ENCODE measurements around the gene DGAT2. TPM values are rescaled to one million over a fixed set of nuclear protein-coding genes. Genes with fewer than 3 reads are reported as not detected.
A peak's percentile ranks its signal among the peaks of the same experiment; 100 is the strongest.

DGAT2 gene
- total RNA-seq, 1 donor from 2014 or later = 26.2 TPM

DNA sequence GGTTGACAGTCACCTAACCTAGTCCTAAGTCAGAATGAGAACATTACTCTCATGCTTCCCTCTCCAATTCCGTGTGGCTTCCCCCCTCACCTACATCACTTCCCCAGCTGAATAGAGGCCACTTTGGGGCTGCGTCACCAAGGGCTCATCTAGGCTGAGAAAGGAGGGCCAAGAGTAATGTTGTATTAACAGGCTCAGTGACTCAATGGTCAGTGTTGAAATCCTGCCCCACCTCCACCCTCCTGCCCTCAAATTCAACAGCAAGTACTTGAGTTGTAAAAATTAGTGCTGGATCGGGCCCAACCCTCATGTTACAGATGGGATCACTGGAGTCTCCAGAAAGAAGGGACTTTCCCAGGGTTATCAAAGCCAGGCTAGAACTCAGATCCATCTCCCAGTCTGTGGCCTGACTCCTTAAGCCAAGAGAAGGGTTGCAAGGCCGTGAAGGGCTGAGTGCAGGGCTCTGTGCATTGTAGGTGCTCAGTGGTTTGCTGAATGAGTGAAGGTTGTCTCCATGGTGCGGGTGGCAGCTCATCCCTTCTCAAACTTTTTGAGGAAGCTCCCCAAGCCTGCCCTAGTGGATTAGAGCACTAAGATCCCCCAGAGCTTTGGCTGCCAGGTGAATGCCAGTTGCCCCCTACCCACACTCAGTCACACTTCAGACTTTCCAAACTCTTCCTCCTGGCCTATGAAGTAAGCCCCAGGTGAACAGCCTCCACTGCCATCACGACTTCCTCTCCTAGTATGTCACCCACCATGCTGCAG is 3.2 kb downstream of the DGAT2 start:
- Histone ChIP-seq H3K9me3 (no peaks in the 10 kb centered on the region), H3K4me3 (no peak overlapping the region), H3K27ac (no peak overlapping the region), H3K4me1 (peaks cover 9 to 13% of the 10 kb centered on the region in 2 donors), H3K27me3 (no peaks in the 10 kb centered on the region), H3K36me3 (no peaks in the 10 kb centered on the region)
- TF ChIP-seq, protein P1, sequence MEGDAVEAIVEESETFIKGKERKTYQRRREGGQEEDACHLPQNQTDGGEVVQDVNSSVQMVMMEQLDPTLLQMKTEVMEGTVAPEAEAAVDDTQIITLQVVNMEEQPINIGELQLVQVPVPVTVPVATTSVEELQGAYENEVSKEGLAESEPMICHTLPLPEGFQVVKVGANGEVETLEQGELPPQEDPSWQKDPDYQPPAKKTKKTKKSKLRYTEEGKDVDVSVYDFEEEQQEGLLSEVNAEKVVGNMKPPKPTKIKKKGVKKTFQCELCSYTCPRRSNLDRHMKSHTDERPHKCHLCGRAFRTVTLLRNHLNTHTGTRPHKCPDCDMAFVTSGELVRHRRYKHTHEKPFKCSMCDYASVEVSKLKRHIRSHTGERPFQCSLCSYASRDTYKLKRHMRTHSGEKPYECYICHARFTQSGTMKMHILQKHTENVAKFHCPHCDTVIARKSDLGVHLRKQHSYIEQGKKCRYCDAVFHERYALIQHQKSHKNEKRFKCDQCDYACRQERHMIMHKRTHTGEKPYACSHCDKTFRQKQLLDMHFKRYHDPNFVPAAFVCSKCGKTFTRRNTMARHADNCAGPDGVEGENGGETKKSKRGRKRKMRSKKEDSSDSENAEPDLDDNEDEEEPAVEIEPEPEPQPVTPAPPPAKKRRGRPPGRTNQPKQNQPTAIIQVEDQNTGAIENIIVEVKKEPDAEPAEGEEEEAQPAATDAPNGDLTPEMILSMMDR (IDR thresholded peaks at IDR 0.05) = no peak
- intact Hi-C loops (cut with DNase I) = no loop called here
- DNase-seq (ENCODE audit: low spot score in 2 of 2) = peak in 1 of 2 donors; percentile 75

DNA sequence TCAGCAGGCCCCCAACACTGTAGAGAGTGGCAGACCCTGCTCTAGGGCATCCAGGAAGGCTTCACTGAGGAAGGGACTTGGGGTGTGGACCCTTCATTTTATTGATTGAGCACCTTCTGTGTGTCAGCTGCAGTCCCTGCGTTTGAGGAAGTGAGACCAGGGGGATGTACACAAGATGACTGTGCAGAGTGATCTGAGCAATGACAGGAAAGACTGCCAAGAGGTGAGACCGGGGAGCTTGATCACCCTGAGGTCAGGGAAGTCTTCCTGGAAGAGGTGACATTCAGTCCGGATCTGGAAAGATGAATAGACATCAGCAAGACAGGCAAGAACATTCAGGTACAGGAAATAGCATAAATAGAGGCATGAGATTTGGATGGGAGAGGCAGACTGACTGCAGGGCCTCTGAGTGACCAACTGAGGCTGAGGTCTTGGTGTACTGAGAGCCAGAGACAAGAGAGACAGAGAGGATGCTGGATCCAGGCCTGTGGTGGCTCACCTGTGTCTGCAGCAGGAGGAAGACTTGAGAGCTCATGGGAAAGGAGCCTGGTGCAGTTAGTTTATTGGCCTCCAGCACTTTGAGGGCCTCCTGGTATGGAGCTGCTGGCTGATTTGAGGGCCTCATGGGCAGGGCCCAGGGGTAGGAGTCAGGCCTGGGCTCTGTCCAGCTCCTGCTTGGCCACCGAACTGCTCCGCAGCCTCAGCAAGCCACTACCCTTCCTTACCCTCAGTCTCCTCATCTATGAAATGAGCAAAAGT is 5.2 kb downstream of the DGAT2 start:
- H3K4me1 ChIP-seq = peaks cover 0 to 5% of the 10 kb centered on the region in 2 donors
- intact Hi-C loops (cut with DNase I) = no loop called here
- H3K27me3 ChIP-seq = no peaks in the 10 kb centered on the region
- H3K36me3 ChIP-seq = no peaks in the 10 kb centered on the region
- TF ChIP-seq, protein P1 (IDR thresholded peaks at IDR 0.05) = no peak
- no peak overlapping the region for H3K27ac ChIP-seq
- DNase-seq (ENCODE audit: low spot score in 2 of 2) = no peak
- H3K4me3 ChIP-seq = no peak overlapping the region
- H3K9me3 ChIP-seq = no peaks in the 10 kb centered on the region

DNA sequence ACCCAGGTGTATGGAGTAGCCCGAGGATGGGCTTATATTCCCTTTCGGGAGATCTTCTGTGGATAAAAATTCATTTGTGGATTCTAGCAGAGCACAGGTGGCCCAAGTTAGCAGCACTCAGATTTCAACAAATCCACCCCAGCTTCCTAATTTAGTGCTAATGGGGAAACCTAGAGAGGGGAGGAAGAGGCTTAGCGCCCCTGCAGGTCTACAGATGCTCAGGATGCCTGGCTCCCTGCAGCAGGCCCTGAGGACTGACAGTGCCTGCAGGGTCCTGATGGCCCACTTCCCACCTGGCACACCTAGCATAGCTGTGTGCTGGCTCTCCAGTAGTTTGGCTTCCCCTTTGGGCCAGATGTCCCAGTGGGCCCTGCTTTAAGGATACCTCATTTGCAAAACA is 6.5 kb downstream of the DGAT2 start:
- Histone ChIP-seq H3K9me3 (no peaks in the 10 kb centered on the region), H3K27ac (no peak overlapping the region), H3K4me1 (no peaks in the 10 kb centered on the region), H3K36me3 (no peaks in the 10 kb centered on the region), H3K4me3 (no peak overlapping the region), H3K27me3 (no peaks in the 10 kb centered on the region)
- DNase-seq (ENCODE audit: low spot score in 2 of 2) = no peak
- intact Hi-C loops (cut with DNase I) = no loop called here
- TF ChIP-seq, protein P1 (IDR thresholded peaks at IDR 0.05) = no peak

DNA sequence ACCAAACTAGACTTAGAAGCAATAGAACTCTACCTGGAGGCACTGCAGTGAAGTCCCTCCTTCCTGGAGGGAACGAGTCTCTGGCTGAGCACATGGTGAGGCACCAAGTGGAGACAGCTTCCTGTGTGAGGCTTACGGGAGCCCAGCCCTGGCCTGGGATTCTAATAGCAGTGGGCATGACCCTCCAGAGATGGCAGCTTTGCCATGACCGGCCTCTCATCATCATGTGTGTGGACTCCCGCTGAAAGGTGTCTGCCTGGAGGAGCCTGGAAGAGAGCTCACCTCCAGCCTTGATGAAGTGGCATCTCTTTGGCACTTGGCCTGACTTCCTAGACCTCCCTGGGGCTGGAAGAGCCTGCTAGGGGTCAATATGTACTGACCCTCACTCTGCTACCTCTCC is 8.0 kb downstream of the DGAT2 start:
- Histone ChIP-seq H3K27me3 (no peaks in the 10 kb centered on the region), H3K9me3 (no peaks in the 10 kb centered on the region), H3K27ac (no peak overlapping the region), H3K36me3 (no peaks in the 10 kb centered on the region), H3K4me1 (no peaks in the 10 kb centered on the region), H3K4me3 (no peak overlapping the region)
- DNase-seq (ENCODE audit: low spot score in 2 of 2) = no peak
- TF ChIP-seq, protein P1 (IDR thresholded peaks at IDR 0.05) = no peak
- intact Hi-C loops (cut with DNase I) = no loop called here

DNA sequence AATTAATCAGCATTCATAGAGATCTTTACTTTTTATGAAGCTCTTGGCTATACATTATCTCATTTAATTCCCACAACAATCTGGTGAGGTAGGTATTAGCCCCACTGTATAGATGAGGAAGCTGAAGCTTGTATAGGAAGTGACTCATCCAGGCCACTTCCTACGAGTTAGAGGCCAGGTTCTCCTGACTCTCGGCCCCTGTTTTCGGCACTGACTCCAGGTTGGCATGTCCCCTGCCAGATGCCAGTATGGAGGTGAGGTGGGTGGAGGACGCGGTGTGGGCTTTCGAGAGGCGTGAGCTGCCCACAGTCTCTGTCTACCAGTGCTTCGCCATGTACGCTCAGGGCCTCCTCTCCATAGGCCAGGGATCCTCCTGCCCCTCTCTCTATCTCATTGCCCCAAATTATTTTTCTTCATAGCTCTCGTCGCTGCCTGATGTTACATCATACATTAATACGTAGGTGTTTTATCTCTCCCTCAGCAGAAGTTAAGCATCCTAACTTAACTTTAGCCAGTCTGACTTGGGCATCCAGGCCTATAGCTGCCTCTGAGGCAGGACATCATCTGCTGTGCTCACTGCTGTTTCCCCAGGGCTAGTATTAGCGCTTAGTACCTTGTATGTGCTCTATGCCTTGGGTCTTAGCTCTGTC is 9.0 kb downstream of the DGAT2 start:
- H3K36me3 ChIP-seq = no peaks in the 10 kb centered on the region
- no peaks in the 10 kb centered on the region for H3K4me1 ChIP-seq
- no peaks in the 10 kb centered on the region for H3K9me3 ChIP-seq
- intact Hi-C loops (cut with DNase I) = no loop called here
- TF ChIP-seq, protein P1 (IDR thresholded peaks at IDR 0.05) = no peak
- no peak for DNase-seq (ENCODE audit: low spot score in 2 of 2)
- H3K27me3 ChIP-seq = no peaks in the 10 kb centered on the region
- H3K27ac ChIP-seq = no peak overlapping the region
- H3K4me3 ChIP-seq = no peak overlapping the region
